ENCODE results near the gene TUBA3E. TPM values are rescaled to one million over a fixed set of nuclear protein-coding genes. Genes with fewer than 3 reads are reported as not detected.
"Not testable (repeated sequence)": the region's sequence is repeated elsewhere in the genome, so short reads cannot be mapped to it uniquely, and the experiment has no call there.

Gene TUBA3E
- total RNA-seq, 2 donors from 2014 or later: not detected

DNA sequence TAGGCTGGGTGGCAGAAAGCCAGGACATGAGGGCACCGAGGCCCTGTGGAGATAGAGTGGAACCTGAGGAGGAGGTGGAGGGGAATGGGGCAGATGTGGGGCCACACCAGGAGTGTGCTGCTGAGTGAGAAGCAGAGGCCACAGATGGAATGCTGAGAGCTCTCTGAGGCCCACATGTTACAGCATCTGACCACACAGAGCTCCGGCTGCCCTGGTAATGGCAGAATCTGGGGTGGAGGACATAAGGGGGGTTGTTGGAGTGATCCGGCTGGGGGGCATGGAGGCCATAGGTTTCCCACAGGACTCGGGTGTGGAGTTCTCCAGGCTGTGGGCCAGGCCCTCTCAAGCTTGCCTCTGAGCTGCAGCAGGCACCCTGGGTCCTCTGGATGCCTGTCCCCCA, 12.3 kb downstream of the TUBA3E start:
- no peak overlapping the region for H3K4me3 ChIP-seq (ENCODE audit: low read length)
- H3K27ac ChIP-seq (ENCODE audit: low read depth, low read length): no peak overlapping the region
- Mint-ChIP-seq H3K9me3 (no peaks in the 10 kb centered on the region), H3K36me3 (ENCODE audit: low read depth) (peaks cover 10% of the 10 kb centered on the region), H3K4me3 (no peak overlapping the region), H3K27me3 (ENCODE audit: insufficient read depth) (no peaks in the 10 kb centered on the region), H3K27ac (no peak overlapping the region), H3K4me1 (peaks cover 10% of the 10 kb centered on the region)
- H3K9ac ChIP-seq (ENCODE audit: extremely low read depth, low read length, poor library complexity, severe bottlenecking): no peak overlapping the region
- no peaks in the 10 kb centered on the region for H3K27me3 ChIP-seq (ENCODE audit: control insufficient read depth, insufficient read depth, low read length, poor library complexity, severe bottlenecking)
- H3K36me3 ChIP-seq (ENCODE audit: control insufficient read depth, insufficient read depth, low read length): peaks cover 8% of the 10 kb centered on the region
- no peak for TF ChIP-seq CTCF (conservative IDR thresholded peaks at IDR 0.05)
- 92 to 93% methylated on average over 4 of the region's 4 CpGs for WGBS, 2 experiments (ENCODE audit: insufficient coverage in 1 of 2, insufficient read length in 1 of 2)
- no peaks in the 10 kb centered on the region for H3K9me3 ChIP-seq (ENCODE audit: control insufficient read depth, low read length)
- no peaks in the 10 kb centered on the region for H3K4me1 ChIP-seq (ENCODE audit: control insufficient read depth, insufficient read depth, low read length)
- no peak for DNase-seq

- Mint-ChIP-seq H3K4me3 (no peak overlapping the region), H3K4me1 (peaks cover 10% of the 10 kb centered on the region), H3K36me3 (ENCODE audit: low read depth) (peaks cover 10% of the 10 kb centered on the region), H3K27ac (no peak overlapping the region), H3K27me3 (ENCODE audit: insufficient read depth) (no peaks in the 10 kb centered on the region), H3K9me3 (no peaks in the 10 kb centered on the region)
- TF ChIP-seq CTCF (conservative IDR thresholded peaks at IDR 0.05): no peak
- H3K4me1 ChIP-seq (ENCODE audit: control insufficient read depth, insufficient read depth, low read length): no peaks in the 10 kb centered on the region
- H3K9me3 ChIP-seq (ENCODE audit: control insufficient read depth, low read length): no peaks in the 10 kb centered on the region
- H3K36me3 ChIP-seq (ENCODE audit: control insufficient read depth, insufficient read depth, low read length): peaks cover 8% of the 10 kb centered on the region
- DNase-seq: no peak
- no peak overlapping the region for H3K27ac ChIP-seq (ENCODE audit: low read depth, low read length)
- 93 to 94% methylated on average over 3 to 10 of the region's 10 CpGs for WGBS, 2 experiments (ENCODE audit: insufficient coverage in 1 of 2, insufficient read length in 1 of 2)
- H3K4me3 ChIP-seq (ENCODE audit: low read length): no peak overlapping the region
- no peaks in the 10 kb centered on the region for H3K27me3 ChIP-seq (ENCODE audit: control insufficient read depth, insufficient read depth, low read length, poor library complexity, severe bottlenecking)
- no peak overlapping the region for H3K9ac ChIP-seq (ENCODE audit: extremely low read depth, low read length, poor library complexity, severe bottlenecking)
Observed at GRCh38 chr2:130185436-130185835, 12.8 kb downstream of the TUBA3E start.

GRCh38 chr2:130183512-130184373, 14.5 kb downstream of the TUBA3E start:
- Histone ChIP-seq H3K27me3 (ENCODE audit: control insufficient read depth, insufficient read depth, low read length, poor library complexity, severe bottlenecking) (no peaks in the 10 kb centered on the region), H3K4me1 (ENCODE audit: control insufficient read depth, insufficient read depth, low read length) (no peaks in the 10 kb centered on the region), H3K36me3 (ENCODE audit: control insufficient read depth, insufficient read depth, low read length) (peaks cover 9% of the 10 kb centered on the region), H3K4me3 (ENCODE audit: low read length) (peak overlapping the region; percentile 78), H3K27ac (ENCODE audit: low read depth, low read length) (peak overlapping the region; percentile 49), H3K9me3 (ENCODE audit: control insufficient read depth, low read length) (no peaks in the 10 kb centered on the region), H3K9ac (ENCODE audit: extremely low read depth, low read length, poor library complexity, severe bottlenecking) (no peak overlapping the region)
- H3K4me3 Mint-ChIP-seq: peak overlapping the region; percentile 97
- peaks cover 10% of the 10 kb centered on the region for H3K4me1 Mint-ChIP-seq
- 77 to 80% methylated on average over 7 to 26 of the region's 26 CpGs for WGBS, 2 experiments (ENCODE audit: insufficient coverage in 1 of 2, insufficient read length in 1 of 2)
- no peak for TF ChIP-seq CTCF (conservative IDR thresholded peaks at IDR 0.05)
- no peaks in the 10 kb centered on the region for H3K27me3 Mint-ChIP-seq (ENCODE audit: insufficient read depth)
- no peak overlapping the region for H3K27ac Mint-ChIP-seq
- H3K36me3 Mint-ChIP-seq (ENCODE audit: low read depth): peaks cover 10% of the 10 kb centered on the region
- DNase-seq: peak; percentile 60
- H3K9me3 Mint-ChIP-seq: no peaks in the 10 kb centered on the region

DNA sequence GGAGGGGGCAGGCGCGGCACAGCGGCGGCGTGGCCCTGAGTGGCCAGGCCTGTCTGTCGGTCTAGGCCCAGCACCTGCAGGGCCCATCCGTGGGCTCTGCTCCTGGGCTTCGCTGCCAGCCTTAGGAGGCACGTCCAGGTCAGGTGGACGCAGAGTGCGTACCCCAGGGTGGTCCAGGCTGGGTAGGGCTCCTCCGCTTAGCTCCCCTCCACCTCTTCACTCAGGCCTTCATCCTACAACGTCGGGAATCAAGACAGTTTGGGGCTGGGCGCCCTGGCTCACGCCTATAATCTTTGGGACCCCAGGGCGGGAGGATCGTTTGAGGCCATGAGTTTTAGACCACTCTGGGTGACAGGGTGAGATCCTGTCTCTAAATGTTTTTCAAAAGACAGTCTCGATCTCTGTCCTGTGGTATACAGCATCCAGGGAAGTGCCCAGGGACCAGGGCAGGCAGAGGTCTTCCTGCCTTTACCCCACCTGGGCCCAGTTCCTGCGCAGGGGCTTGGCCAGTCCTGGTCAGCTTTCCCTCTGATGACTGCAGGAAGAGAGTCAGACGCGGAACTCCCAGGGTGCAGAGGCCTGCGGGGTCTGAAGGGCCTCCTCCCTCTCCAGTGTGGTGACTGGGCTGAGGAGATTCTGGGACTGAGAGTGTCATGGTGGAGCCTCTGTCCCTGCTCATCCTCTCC, 15.3 kb downstream of the TUBA3E start:
- Histone ChIP-seq H3K36me3 (ENCODE audit: control insufficient read depth, insufficient read depth, low read length) (peaks cover 11% of the 10 kb centered on the region), H3K9ac (ENCODE audit: extremely low read depth, low read length, poor library complexity, severe bottlenecking) (peak overlapping the region; percentile 34), H3K4me3 (ENCODE audit: low read length) (peak overlapping the region; percentile 78)
- not testable (repeated sequence) for DNase-seq; H3K9me3 ChIP-seq (ENCODE audit: control insufficient read depth, low read length); H3K27me3 ChIP-seq (ENCODE audit: control insufficient read depth, insufficient read depth, low read length, poor library complexity, severe bottlenecking); H3K27ac ChIP-seq (ENCODE audit: low read depth, low read length); H3K9me3 Mint-ChIP-seq; H3K4me1 Mint-ChIP-seq; H3K27me3 Mint-ChIP-seq (ENCODE audit: insufficient read depth); H3K27ac Mint-ChIP-seq; H3K4me1 ChIP-seq (ENCODE audit: control insufficient read depth, insufficient read depth, low read length)
- H3K36me3 Mint-ChIP-seq (ENCODE audit: low read depth): peaks cover 13% of the 10 kb centered on the region
- peak overlapping the region; percentile 97 for H3K4me3 Mint-ChIP-seq
- WGBS, 2 experiments (ENCODE audit: insufficient coverage in 1 of 2, insufficient read length in 1 of 2): 40 to 60% methylated on average over 5 to 23 of the region's 23 CpGs
